Measurements from ENCODE around the gene HOXD13.

The HOXD13 gene

GRCh38 chr2:176120364-176121189, 28.1 kb downstream of the HOXD13 start:
- no peak for TF ChIP-seq POLR2AphosphoS5 (IDR thresholded peaks at IDR 0.05; ENCODE audit: low read depth, low read length)
- TF ChIP-seq POLR2A (IDR thresholded peaks at IDR 0.05; ENCODE audit: low read depth, low read length) = no peak
- TF ChIP-seq TAF1 (IDR thresholded peaks at IDR 0.05; ENCODE audit: borderline replicate concordance, low read depth, low read length) = no peak
- DNase-seq (ENCODE audit: insufficient read length) = no peak
- no peak for FAIRE-seq

- DNase-seq (ENCODE audit: insufficient read length) (no peak), FAIRE-seq (no peak)
- no peak for TF ChIP-seq POLR2A (IDR thresholded peaks at IDR 0.05; ENCODE audit: low read depth, low read length)
- TF ChIP-seq TAF1 (IDR thresholded peaks at IDR 0.05; ENCODE audit: borderline replicate concordance, low read depth, low read length) = no peak
- TF ChIP-seq POLR2AphosphoS5 (IDR thresholded peaks at IDR 0.05; ENCODE audit: low read depth, low read length) = no peak
Observed at GRCh38 chr2:176121190-176122051, 28.9 kb downstream of the HOXD13 start.

- FAIRE-seq (no peak), DNase-seq (ENCODE audit: insufficient read length) (no peak)
- TF ChIP-seq POLR2AphosphoS5 (IDR thresholded peaks at IDR 0.05; ENCODE audit: low read depth, low read length) (no peak), POLR2A (IDR thresholded peaks at IDR 0.05; ENCODE audit: low read depth, low read length) (no peak)
Observed at GRCh38 chr2:176122052-176122682, 29.6 kb downstream of the HOXD13 start.

- no peak for TF ChIP-seq TAF1 (IDR thresholded peaks at IDR 0.05; ENCODE audit: borderline replicate concordance, low read depth, low read length)
- TF ChIP-seq POLR2A (IDR thresholded peaks at IDR 0.05; ENCODE audit: low read depth, low read length) = no peak
- TF ChIP-seq POLR2AphosphoS5 (IDR thresholded peaks at IDR 0.05; ENCODE audit: low read depth, low read length) = no peak
- FAIRE-seq (no peak), DNase-seq (ENCODE audit: insufficient read length) (no peak)
Observed at GRCh38 chr2:176122683-176123410, 30.3 kb downstream of the HOXD13 start, which contains the start of gene HOXD9. TSS of gene HOXD9 (plus strand) at chr2:176122719. CDS start at chr2:176122769, 50 bp downstream.

GRCh38 chr2:176123411-176124109, 31.0 kb downstream of the HOXD13 start:
- DNase-seq (ENCODE audit: insufficient read length) (no peak), FAIRE-seq (no peak)
- TF ChIP-seq TAF1 (IDR thresholded peaks at IDR 0.05; ENCODE audit: borderline replicate concordance, low read depth, low read length) (no peak), POLR2A (IDR thresholded peaks at IDR 0.05; ENCODE audit: low read depth, low read length) (no peak), POLR2AphosphoS5 (IDR thresholded peaks at IDR 0.05; ENCODE audit: low read depth, low read length) (no peak)

- DNase-seq (ENCODE audit: insufficient read length) (no peak), FAIRE-seq (no peak)
- TF ChIP-seq POLR2A (IDR thresholded peaks at IDR 0.05; ENCODE audit: low read depth, low read length) = no peak
Observed at GRCh38 chr2:176124110-176124946, 31.8 kb downstream of the HOXD13 start.

GRCh38 chr2:176124947-176125771, 32.6 kb downstream of the HOXD13 start:
- TF ChIP-seq POLR2AphosphoS5 (IDR thresholded peaks at IDR 0.05; ENCODE audit: low read depth, low read length) (no peak), POLR2A (IDR thresholded peaks at IDR 0.05; ENCODE audit: low read depth, low read length) (no peak), TAF1 (IDR thresholded peaks at IDR 0.05; ENCODE audit: borderline replicate concordance, low read depth, low read length) (no peak)
- no peak for FAIRE-seq
- no peak for DNase-seq (ENCODE audit: insufficient read length)

- TF ChIP-seq POLR2A (IDR thresholded peaks at IDR 0.05; ENCODE audit: low read depth, low read length) (no peak), POLR2AphosphoS5 (IDR thresholded peaks at IDR 0.05; ENCODE audit: low read depth, low read length) (no peak), TAF1 (IDR thresholded peaks at IDR 0.05; ENCODE audit: borderline replicate concordance, low read depth, low read length) (no peak)
- no peak for DNase-seq (ENCODE audit: insufficient read length)
- no peak for FAIRE-seq
Observed at GRCh38 chr2:176125772-176126054, 33.2 kb downstream of the HOXD13 start.

Data from GM12892 (cell line).